ENCODE measurements around the gene FBXL16.

The FBXL16 gene

DNA sequence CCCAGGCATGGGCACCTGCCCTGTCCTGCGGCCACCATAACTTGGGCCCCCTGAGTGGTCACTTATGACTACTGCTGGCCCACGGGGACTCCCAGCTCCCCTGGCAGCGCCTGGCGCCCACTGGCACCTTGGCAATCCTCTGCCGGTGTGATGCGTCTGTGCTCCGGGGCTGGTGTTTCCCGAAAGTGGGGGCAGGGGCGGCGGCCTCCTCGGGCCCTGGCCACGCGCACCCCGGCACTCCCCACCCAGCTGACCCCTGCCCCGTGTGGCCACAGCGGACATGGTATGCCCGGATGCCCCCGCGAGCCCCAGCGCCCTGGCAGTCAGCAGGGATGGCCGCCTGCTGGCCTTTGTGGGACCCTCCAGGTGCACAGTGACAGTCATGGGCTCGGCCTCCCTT is 48.1 kb downstream of the FBXL16 start:
- Histone ChIP-seq H2BK120ac (ENCODE audit: low read depth, low read length) (no peak overlapping the region), H3K79me1 (replicated peaks; ENCODE audit: low read length, poor library complexity, severe bottlenecking) (no peaks in the 10 kb centered on the region), H2AFZ (ENCODE audit: low read depth, low read length) (no peak overlapping the region), H3K27ac (ENCODE audit: low read length, poor library complexity, severe bottlenecking) (no peak overlapping the region), H2AK5ac (ENCODE audit: low read length, severe bottlenecking) (no peak overlapping the region), H3K27me3 (ENCODE audit: control insufficient read depth in 1 of 2, insufficient read depth in 1 of 2, low read length in 2 of 2) (no peaks in the 10 kb centered on the region), H3K23ac (ENCODE audit: low read length in 2 of 2) (no peak overlapping the region), H3K9me3 (ENCODE audit: control insufficient read depth, low read length) (no peaks in the 10 kb centered on the region), H3K4ac (ENCODE audit: low read depth in 1 of 2, low read length in 2 of 2) (no peak overlapping the region), H3K36me3 (ENCODE audit: control insufficient read depth in 1 of 2, insufficient read depth in 2 of 2, low read depth in 1 of 2, low read length in 2 of 2) (peaks cover 12 to 83% of the 10 kb centered on the region in 2 experiments), H4K91ac (ENCODE audit: low read length) (no peak overlapping the region), H3K4me2 (ENCODE audit: low read length, poor library complexity, severe bottlenecking) (no peak overlapping the region), H3K4me1 (ENCODE audit: control insufficient read depth, insufficient read depth, low read depth, low read length) (peaks cover 19% of the 10 kb centered on the region), H3K9ac (ENCODE audit: low read length) (no peak overlapping the region), H3K4me3 (ENCODE audit: insufficient read depth in 1 of 2, low read depth in 1 of 2, low read length in 2 of 2) (no peak overlapping the region), H3K18ac (ENCODE audit: low read depth in 1 of 2, low read length in 2 of 2) (no peak overlapping the region), H2BK15ac (ENCODE audit: low read depth, poor library complexity, severe bottlenecking) (no peak overlapping the region), H3K14ac (ENCODE audit: low read length in 2 of 2) (no peak overlapping the region), H2BK12ac (ENCODE audit: low read length in 2 of 2) (no peak overlapping the region), H4K8ac (ENCODE audit: low read length) (no peak overlapping the region), H2BK5ac (ENCODE audit: low read depth, low read length, poor library complexity, severe bottlenecking) (no peak overlapping the region)
- 95% methylated on average over 22 of the region's 22 CpGs for WGBS
- DNase-seq = no peak

GRCh38 chr16:654034-654433 is 51.6 kb downstream of the FBXL16 start:
- no peak overlapping the region for H3K4me3 ChIP-seq (ENCODE audit: insufficient read depth in 1 of 2, low read depth in 1 of 2, low read length in 2 of 2)
- H3K36me3 ChIP-seq (ENCODE audit: control insufficient read depth in 1 of 2, insufficient read depth in 2 of 2, low read depth in 1 of 2, low read length in 2 of 2) = peaks cover 12 to 84% of the 10 kb centered on the region in 2 experiments
- no peak overlapping the region for H3K14ac ChIP-seq (ENCODE audit: low read length in 2 of 2)
- H3K4me1 ChIP-seq (ENCODE audit: control insufficient read depth, insufficient read depth, low read depth, low read length) = peaks cover 11% of the 10 kb centered on the region
- H3K9me3 ChIP-seq (ENCODE audit: control insufficient read depth, low read length) = no peaks in the 10 kb centered on the region
- no peak overlapping the region for H3K23ac ChIP-seq (ENCODE audit: low read length in 2 of 2)
- H2BK12ac ChIP-seq (ENCODE audit: low read length in 2 of 2) = no peak overlapping the region
- WGBS = 97% methylated on average over 11 of the region's 12 CpGs
- no peaks in the 10 kb centered on the region for H3K27me3 ChIP-seq (ENCODE audit: control insufficient read depth in 1 of 2, insufficient read depth in 1 of 2, low read length in 2 of 2)
- no peak overlapping the region for H4K91ac ChIP-seq (ENCODE audit: low read length)
- H3K79me1 ChIP-seq (replicated peaks; ENCODE audit: low read length, poor library complexity, severe bottlenecking) = peaks cover 5% of the 10 kb centered on the region
- H3K4ac ChIP-seq (ENCODE audit: low read depth in 1 of 2, low read length in 2 of 2) = no peak overlapping the region
- H3K9ac ChIP-seq (ENCODE audit: low read length) = no peak overlapping the region
- H3K27ac ChIP-seq (ENCODE audit: low read length, poor library complexity, severe bottlenecking) = no peak overlapping the region
- no peak overlapping the region for H2BK120ac ChIP-seq (ENCODE audit: low read depth, low read length)
- H3K18ac ChIP-seq (ENCODE audit: low read depth in 1 of 2, low read length in 2 of 2) = no peak overlapping the region
- no peak overlapping the region for H3K4me2 ChIP-seq (ENCODE audit: low read length, poor library complexity, severe bottlenecking)
- H4K8ac ChIP-seq (ENCODE audit: low read length) = no peak overlapping the region
- DNase-seq = no peak
- H2AFZ ChIP-seq (ENCODE audit: low read depth, low read length) = no peak overlapping the region
- no peak overlapping the region for H2AK5ac ChIP-seq (ENCODE audit: low read length, severe bottlenecking)
- no peak overlapping the region for H2BK5ac ChIP-seq (ENCODE audit: low read depth, low read length, poor library complexity, severe bottlenecking)
- no peak overlapping the region for H2BK15ac ChIP-seq (ENCODE audit: low read depth, poor library complexity, severe bottlenecking)

DNA sequence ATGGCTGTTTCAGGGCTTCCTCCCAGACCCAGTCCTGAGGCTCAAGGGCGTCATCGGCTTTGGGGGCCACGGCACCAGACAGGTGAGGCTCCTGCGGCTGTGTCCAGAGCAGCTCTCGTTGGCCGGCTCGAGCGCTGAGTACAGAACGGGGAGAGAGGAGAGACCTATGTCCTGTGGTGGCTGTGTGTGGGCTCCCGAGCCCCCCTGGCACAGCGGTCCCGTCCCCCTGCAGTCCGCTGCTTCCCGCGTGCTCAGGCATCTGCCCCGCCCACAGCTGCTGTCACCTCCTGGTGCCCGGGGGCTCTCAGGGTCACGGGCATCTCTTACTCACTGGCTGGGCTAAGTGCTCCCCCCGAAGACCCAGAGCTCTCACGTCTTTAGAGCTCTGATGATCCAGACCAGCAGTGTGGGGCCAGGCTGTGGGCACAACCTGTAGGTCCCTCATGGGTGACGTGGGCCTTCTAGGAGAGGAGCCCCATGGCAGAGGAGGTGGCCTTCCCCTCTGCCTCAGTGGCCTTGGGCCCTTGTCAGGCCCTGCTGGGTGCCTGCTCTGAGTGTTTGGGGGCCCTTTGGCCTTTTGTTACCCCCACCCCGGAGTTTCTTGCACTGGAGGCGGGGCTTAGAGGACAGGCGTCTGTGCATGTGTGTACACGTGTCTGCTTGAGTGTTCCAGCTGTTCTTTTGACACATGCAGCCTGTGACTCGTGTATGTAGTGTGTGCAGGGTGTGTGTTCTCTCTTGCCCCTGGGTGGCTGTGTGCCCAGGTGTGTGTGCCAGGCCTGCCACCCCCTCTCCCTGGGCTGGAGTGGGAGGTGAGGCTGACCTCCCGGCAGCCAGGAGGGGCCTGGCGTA is 52.9 kb downstream of the FBXL16 start:
- WGBS = 89% methylated on average over 28 of the region's 28 CpGs

DNA sequence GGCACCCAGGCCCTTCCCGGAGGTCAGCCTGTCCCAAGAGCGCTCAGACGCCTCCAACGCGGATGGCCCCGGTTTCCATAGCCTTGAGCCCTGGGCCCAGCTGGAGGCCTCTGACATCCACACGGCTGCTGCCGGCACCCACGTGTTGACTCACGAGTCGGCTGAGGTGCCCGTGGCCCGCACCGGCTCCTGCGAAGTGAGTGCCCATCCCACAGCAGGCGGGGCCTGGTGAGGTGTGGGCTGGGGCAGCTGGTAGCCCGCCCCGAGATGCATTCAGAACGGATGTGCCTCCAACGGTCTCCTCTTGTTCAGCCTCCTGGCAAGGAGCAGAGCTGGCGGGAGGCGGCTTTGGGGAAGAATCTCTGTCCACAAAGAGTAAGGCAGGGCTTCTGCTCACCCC is 53.8 kb downstream of the FBXL16 start:
- DNase-seq = no peak
- Histone ChIP-seq H3K14ac (ENCODE audit: low read length in 2 of 2) (no peak overlapping the region), H4K8ac (ENCODE audit: low read length) (no peak overlapping the region), H2BK12ac (ENCODE audit: low read length in 2 of 2) (no peak overlapping the region), H3K27me3 (ENCODE audit: control insufficient read depth in 1 of 2, insufficient read depth in 1 of 2, low read length in 2 of 2) (no peaks in the 10 kb centered on the region), H3K9me3 (ENCODE audit: control insufficient read depth, low read length) (no peaks in the 10 kb centered on the region), H3K9ac (ENCODE audit: low read length) (no peak overlapping the region), H3K23ac (ENCODE audit: low read length in 2 of 2) (no peak overlapping the region), H2BK5ac (ENCODE audit: low read depth, low read length, poor library complexity, severe bottlenecking) (no peak overlapping the region), H3K36me3 (ENCODE audit: control insufficient read depth in 1 of 2, insufficient read depth in 2 of 2, low read depth in 1 of 2, low read length in 2 of 2) (peaks cover 12 to 72% of the 10 kb centered on the region in 2 experiments), H2AK5ac (ENCODE audit: low read length, severe bottlenecking) (no peak overlapping the region), H3K4me3 (ENCODE audit: insufficient read depth in 1 of 2, low read depth in 1 of 2, low read length in 2 of 2) (no peak overlapping the region), H3K4me2 (ENCODE audit: low read length, poor library complexity, severe bottlenecking) (no peak overlapping the region), H2AFZ (ENCODE audit: low read depth, low read length) (no peak overlapping the region), H3K18ac (ENCODE audit: low read depth in 1 of 2, low read length in 2 of 2) (no peak overlapping the region), H2BK120ac (ENCODE audit: low read depth, low read length) (no peak overlapping the region), H3K27ac (ENCODE audit: low read length, poor library complexity, severe bottlenecking) (no peak overlapping the region), H3K4ac (ENCODE audit: low read depth in 1 of 2, low read length in 2 of 2) (no peak overlapping the region), H2BK15ac (ENCODE audit: low read depth, poor library complexity, severe bottlenecking) (no peak overlapping the region), H3K79me1 (replicated peaks; ENCODE audit: low read length, poor library complexity, severe bottlenecking) (peaks cover 13% of the 10 kb centered on the region), H4K91ac (ENCODE audit: low read length) (no peak overlapping the region), H3K4me1 (ENCODE audit: control insufficient read depth, insufficient read depth, low read depth, low read length) (peaks cover 29% of the 10 kb centered on the region)
- 95% methylated on average over 22 of the region's 22 CpGs for WGBS

More for the DNA sequence above, 52.9 kb downstream of the FBXL16 start:
- H3K4me2 ChIP-seq (ENCODE audit: low read length, poor library complexity, severe bottlenecking) = no peak overlapping the region
- no peaks in the 10 kb centered on the region for H3K27me3 ChIP-seq (ENCODE audit: control insufficient read depth in 1 of 2, insufficient read depth in 1 of 2, low read length in 2 of 2)
- no peak overlapping the region for H4K91ac ChIP-seq (ENCODE audit: low read length)
- H2BK120ac ChIP-seq (ENCODE audit: low read depth, low read length) = no peak overlapping the region
- no peak overlapping the region for H4K8ac ChIP-seq (ENCODE audit: low read length)
- peaks cover 10% of the 10 kb centered on the region for H3K79me1 ChIP-seq (replicated peaks; ENCODE audit: low read length, poor library complexity, severe bottlenecking)
- H3K23ac ChIP-seq (ENCODE audit: low read length in 2 of 2) = no peak overlapping the region
- H3K18ac ChIP-seq (ENCODE audit: low read depth in 1 of 2, low read length in 2 of 2) = no peak overlapping the region
- H3K4me1 ChIP-seq (ENCODE audit: control insufficient read depth, insufficient read depth, low read depth, low read length) = peaks cover 24% of the 10 kb centered on the region
- no peak overlapping the region for H2BK15ac ChIP-seq (ENCODE audit: low read depth, poor library complexity, severe bottlenecking)
- no peak overlapping the region for H3K4me3 ChIP-seq (ENCODE audit: insufficient read depth in 1 of 2, low read depth in 1 of 2, low read length in 2 of 2)
- H3K4ac ChIP-seq (ENCODE audit: low read depth in 1 of 2, low read length in 2 of 2) = no peak overlapping the region
- H2BK5ac ChIP-seq (ENCODE audit: low read depth, low read length, poor library complexity, severe bottlenecking) = no peak overlapping the region
- H3K14ac ChIP-seq (ENCODE audit: low read length in 2 of 2) = no peak overlapping the region
- no peak for DNase-seq
- H3K27ac ChIP-seq (ENCODE audit: low read length, poor library complexity, severe bottlenecking) = no peak overlapping the region
- no peak overlapping the region for H3K9ac ChIP-seq (ENCODE audit: low read length)
- no peaks in the 10 kb centered on the region for H3K9me3 ChIP-seq (ENCODE audit: control insufficient read depth, low read length)
- no peak overlapping the region for H2AK5ac ChIP-seq (ENCODE audit: low read length, severe bottlenecking)
- H2BK12ac ChIP-seq (ENCODE audit: low read length in 2 of 2) = no peak overlapping the region
- peaks cover 12 to 72% of the 10 kb centered on the region in 2 experiments for H3K36me3 ChIP-seq (ENCODE audit: control insufficient read depth in 1 of 2, insufficient read depth in 2 of 2, low read depth in 1 of 2, low read length in 2 of 2)
- H2AFZ ChIP-seq (ENCODE audit: low read depth, low read length) = no peak overlapping the region
